ENCODE results near the gene NTRK2. TPM values are rescaled to one million over a fixed set of nuclear protein-coding genes. Genes with fewer than 3 reads are reported as not detected.
"Not testable (repeated sequence)": the region's sequence is repeated elsewhere in the genome, so short reads cannot be mapped to it uniquely, and the experiment has no call there.

NTRK2 gene
- total RNA-seq, 2 experiments from 2014 or later = 0.02 TPM; not detected in 1

- Mint-ChIP-seq H3K27ac (no peak overlapping the region), H3K9me3 (no peaks in the 10 kb centered on the region), H3K4me1 (no peaks in the 10 kb centered on the region), H3K27me3 (peaks cover 3% of the 10 kb centered on the region), H3K4me3 (no peak overlapping the region), H3K36me3 (no peaks in the 10 kb centered on the region)
- DNase-seq = no peak
These were observed 197.7 kb downstream of the NTRK2 start for GRCh38 chr9:84867186-84867585.

DNA sequence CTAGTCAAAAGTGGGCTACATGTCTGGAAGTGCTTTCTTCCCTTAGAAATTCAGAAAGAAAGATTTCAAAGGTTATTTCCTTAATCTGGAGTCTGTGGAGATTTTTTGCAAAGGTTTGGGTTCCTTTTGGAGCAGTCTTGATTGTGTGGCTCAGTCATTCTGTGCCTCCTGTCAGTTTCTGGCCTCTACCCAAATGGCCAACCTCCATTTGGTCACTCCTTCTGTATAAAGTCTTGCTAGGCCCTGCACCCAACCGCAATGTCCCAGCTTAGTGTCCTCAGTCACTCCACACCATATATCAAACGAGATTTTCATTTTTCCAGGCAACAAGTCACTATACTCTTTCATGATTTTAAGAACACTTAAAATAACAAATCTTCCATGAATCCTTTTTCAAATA is 199.6 kb downstream of the NTRK2 start:
- Mint-ChIP-seq H3K4me3 (no peak overlapping the region), H3K9me3 (no peaks in the 10 kb centered on the region), H3K27me3 (peaks cover 1% of the 10 kb centered on the region), H3K27ac (no peak overlapping the region), H3K36me3 (no peaks in the 10 kb centered on the region), H3K4me1 (no peaks in the 10 kb centered on the region)
- DNase-seq = no peak

DNA sequence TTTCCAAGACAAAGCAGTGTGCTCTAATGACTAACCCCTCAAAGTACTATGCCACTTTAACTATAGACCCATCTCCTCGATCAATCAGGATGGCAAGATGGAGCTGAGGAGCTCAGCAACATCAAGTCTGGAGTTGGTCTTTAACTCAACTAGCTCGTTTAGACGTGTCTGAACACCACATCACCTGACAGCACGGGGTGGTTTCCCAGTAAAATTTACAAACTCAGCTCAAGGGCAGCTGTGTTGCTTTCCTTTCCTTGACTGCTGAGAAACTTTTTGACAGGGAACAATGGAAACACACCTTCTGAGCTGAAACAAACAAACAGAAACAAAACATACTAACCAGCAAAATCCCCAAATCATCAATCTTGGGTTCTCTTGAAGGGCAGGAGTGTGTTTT is 202.5 kb downstream of the NTRK2 start:
- Mint-ChIP-seq H3K36me3 (no peaks in the 10 kb centered on the region), H3K27me3 (no peaks in the 10 kb centered on the region), H3K27ac (no peak overlapping the region), H3K4me1 (no peaks in the 10 kb centered on the region), H3K9me3 (no peaks in the 10 kb centered on the region), H3K4me3 (no peak overlapping the region)
- DNase-seq = no peak

- Mint-ChIP-seq H3K4me3 (no peak overlapping the region), H3K36me3 (no peaks in the 10 kb centered on the region), H3K27me3 (no peaks in the 10 kb centered on the region), H3K27ac (no peak overlapping the region), H3K4me1 (no peaks in the 10 kb centered on the region), H3K9me3 (no peaks in the 10 kb centered on the region)
- no peak for DNase-seq
These were observed 204.5 kb downstream of the NTRK2 start for GRCh38 chr9:84874022-84874421.

DNA sequence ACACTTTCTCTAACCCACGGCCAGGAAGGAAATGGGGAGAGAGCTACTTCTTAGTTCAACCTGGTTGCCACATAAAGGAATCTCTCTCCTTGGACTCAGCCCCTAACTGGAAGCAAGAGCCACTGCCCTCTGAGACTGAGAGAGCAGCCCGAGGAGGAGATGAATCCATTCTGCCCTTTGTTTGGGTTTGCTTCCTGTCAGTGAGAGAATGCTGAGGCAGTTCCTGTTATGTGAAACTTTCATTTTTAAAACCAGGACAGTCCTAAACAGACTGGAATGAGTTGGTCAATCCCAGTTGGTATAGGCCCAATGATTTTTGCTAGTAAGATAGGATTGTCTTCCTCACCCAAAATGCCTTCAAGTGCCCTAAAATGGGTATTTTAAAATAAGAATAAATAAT is 205.1 kb downstream of the NTRK2 start:
- no peak for DNase-seq
- Mint-ChIP-seq H3K36me3 (no peaks in the 10 kb centered on the region), H3K27me3 (no peaks in the 10 kb centered on the region), H3K4me1 (no peaks in the 10 kb centered on the region), H3K9me3 (no peaks in the 10 kb centered on the region), H3K4me3 (no peak overlapping the region), H3K27ac (no peak overlapping the region)

DNA sequence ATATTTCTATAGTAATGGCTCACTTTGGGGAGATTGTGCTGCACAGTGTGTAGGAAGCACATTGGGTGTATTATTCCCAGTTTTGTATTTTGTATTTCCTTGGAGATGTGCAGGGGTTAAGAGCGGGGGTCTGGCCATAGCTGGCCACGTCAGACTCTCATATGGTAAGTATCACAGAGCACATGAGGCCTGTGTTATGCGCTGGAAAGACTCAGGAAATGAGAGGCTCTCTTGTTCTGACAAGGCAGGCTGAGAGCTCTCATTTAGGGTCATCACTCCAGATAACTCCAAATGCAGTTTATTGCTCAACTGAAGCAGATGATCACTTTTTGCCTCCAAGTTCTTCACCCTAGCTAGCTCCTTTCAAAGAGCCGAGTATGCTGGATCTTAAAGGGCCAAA is 205.7 kb downstream of the NTRK2 start:
- Mint-ChIP-seq H3K36me3 (no peaks in the 10 kb centered on the region), H3K4me3 (no peak overlapping the region), H3K4me1 (no peaks in the 10 kb centered on the region), H3K27ac (no peak overlapping the region), H3K27me3 (no peaks in the 10 kb centered on the region), H3K9me3 (no peaks in the 10 kb centered on the region)
- no peak for DNase-seq

DNA sequence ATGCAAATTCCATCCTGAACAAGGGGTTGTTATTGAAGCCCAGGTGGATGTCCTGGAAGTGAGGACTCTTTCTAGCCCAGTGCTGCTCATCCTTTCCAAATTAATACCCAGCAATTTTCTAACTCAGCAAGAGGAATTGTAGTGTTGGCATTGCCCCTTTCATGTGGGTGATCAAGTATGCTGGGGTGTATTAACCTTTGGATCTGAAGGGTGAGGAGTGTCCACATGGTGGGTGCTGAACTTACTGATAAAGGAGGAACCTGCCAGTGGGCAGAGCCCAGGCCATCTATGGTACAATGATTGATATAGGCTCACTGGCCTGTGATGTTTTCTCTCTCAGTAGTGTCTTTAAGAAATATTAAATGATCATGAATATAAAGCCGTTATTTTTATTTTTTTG is 210.1 kb downstream of the NTRK2 start:
- no peaks in the 10 kb centered on the region for H3K36me3 Mint-ChIP-seq
- H3K9me3 Mint-ChIP-seq = no peaks in the 10 kb centered on the region
- no peak overlapping the region for H3K4me3 Mint-ChIP-seq
- H3K27me3 Mint-ChIP-seq = no peaks in the 10 kb centered on the region
- no peaks in the 10 kb centered on the region for H3K4me1 Mint-ChIP-seq
- H3K27ac Mint-ChIP-seq = no peak overlapping the region
- DNase-seq = no peak

- no peak for DNase-seq
- no peaks in the 10 kb centered on the region for H3K36me3 Mint-ChIP-seq
- H3K27me3 Mint-ChIP-seq = no peaks in the 10 kb centered on the region
- no peak overlapping the region for H3K4me3 Mint-ChIP-seq
- no peaks in the 10 kb centered on the region for H3K4me1 Mint-ChIP-seq
- H3K9me3 Mint-ChIP-seq = no peaks in the 10 kb centered on the region
- no peak overlapping the region for H3K27ac Mint-ChIP-seq
These were observed 211.3 kb downstream of the NTRK2 start for GRCh38 chr9:84880835-84881234.

- Mint-ChIP-seq H3K4me1 (no peaks in the 10 kb centered on the region), H3K27me3 (no peaks in the 10 kb centered on the region), H3K4me3 (no peak overlapping the region), H3K9me3 (no peaks in the 10 kb centered on the region), H3K36me3 (no peaks in the 10 kb centered on the region), H3K27ac (no peak overlapping the region)
- no peak for DNase-seq
These were observed 217.3 kb downstream of the NTRK2 start for GRCh38 chr9:84886866-84887265.

DNA sequence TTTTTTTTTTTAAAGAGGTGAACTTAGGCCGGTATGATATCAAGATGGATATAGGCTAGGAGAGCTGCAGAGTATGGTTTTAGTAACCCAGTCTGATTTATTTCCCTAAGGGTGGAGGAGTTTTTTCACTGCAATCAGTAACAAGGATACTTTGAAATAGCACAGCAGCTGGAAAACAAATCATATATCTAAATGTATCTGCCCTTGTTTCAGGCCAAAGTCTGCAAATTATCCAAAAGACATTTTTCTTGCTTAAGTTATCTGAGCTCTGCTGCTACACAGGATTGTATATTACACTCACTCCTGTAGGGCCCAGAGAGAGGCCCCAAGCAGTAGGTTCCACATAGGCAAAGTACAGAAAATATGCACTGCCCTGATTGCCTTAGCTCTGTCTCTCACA is 222.4 kb downstream of the NTRK2 start:
- Mint-ChIP-seq H3K36me3 (no peaks in the 10 kb centered on the region), H3K9me3 (no peaks in the 10 kb centered on the region), H3K4me3 (no peak overlapping the region), H3K27me3 (no peaks in the 10 kb centered on the region), H3K4me1 (no peaks in the 10 kb centered on the region), H3K27ac (no peak overlapping the region)
- DNase-seq = no peak

DNA sequence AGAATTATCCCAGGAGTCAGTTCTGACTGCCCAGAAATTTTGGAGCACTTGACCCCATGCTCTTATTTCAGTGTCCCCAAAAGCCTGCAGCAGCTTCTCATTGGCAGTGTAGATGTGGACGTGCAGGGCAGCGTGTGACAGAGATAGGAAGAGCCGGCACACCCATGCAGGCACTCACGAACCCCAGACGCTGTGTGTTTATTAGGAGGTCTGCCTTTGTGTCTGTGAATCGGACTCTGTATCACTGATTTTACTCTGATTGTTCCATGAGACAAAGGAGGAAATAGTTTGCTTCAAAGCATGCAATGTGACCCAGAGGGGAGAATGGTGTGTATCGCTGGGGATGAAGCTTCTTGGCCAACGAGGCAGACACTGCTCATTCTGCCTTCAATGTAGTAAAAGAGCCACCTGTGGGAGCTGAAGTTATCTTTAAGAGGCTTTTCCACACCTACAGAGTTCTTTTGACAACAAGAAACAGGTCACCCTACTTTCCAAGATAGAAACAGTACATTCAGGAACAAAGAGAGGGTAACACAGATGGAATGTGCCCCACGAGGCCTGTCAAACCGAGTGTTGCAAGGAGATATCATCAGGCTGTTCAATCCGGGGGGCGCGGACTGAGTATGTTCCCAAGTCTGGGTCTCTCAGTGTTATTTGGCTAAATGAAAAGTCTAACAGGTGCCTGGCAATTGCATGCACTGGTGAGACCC is 224.0 kb downstream of the NTRK2 start:
- H3K27ac Mint-ChIP-seq = no peak overlapping the region
- H3K36me3 Mint-ChIP-seq = no peaks in the 10 kb centered on the region
- H3K4me3 Mint-ChIP-seq = no peak overlapping the region
- no peak for DNase-seq
- no peaks in the 10 kb centered on the region for H3K9me3 Mint-ChIP-seq
- H3K4me1 Mint-ChIP-seq = no peaks in the 10 kb centered on the region
- no peaks in the 10 kb centered on the region for H3K27me3 Mint-ChIP-seq

DNA sequence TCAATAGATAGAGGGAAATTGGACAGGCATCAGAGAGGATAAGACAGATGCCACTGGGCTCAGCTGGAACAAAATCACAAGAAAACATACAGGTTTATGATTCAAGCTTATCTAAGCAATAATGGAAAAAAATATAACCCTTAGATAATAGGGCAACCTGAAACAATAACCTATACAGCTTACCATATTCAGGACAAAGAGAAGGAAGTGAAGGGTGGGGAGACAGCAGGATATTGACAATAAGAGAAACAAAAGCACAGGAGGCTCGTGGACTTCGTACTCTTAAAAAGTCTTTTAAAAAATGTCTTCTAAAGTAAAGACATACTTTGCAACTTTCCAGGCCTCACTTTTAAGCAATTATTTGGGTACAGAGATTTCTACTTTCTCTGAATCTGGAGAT is 225.3 kb downstream of the NTRK2 start:
- H3K9me3 Mint-ChIP-seq = no peaks in the 10 kb centered on the region
- H3K36me3 Mint-ChIP-seq = no peaks in the 10 kb centered on the region
- no peaks in the 10 kb centered on the region for H3K4me1 Mint-ChIP-seq
- no peak for DNase-seq
- no peak overlapping the region for H3K4me3 Mint-ChIP-seq
- H3K27ac Mint-ChIP-seq = no peak overlapping the region
- no peaks in the 10 kb centered on the region for H3K27me3 Mint-ChIP-seq

- Mint-ChIP-seq H3K4me3 (no peak overlapping the region), H3K36me3 (no peaks in the 10 kb centered on the region), H3K9me3 (no peaks in the 10 kb centered on the region), H3K27ac (no peak overlapping the region), H3K4me1 (no peaks in the 10 kb centered on the region), H3K27me3 (no peaks in the 10 kb centered on the region)
- DNase-seq = no peak
These were observed 228.0 kb downstream of the NTRK2 start for GRCh38 chr9:84897362-84898094.

- no peak overlapping the region for H3K4me3 Mint-ChIP-seq
- H3K9me3 Mint-ChIP-seq = no peaks in the 10 kb centered on the region
- DNase-seq = no peak
- H3K27me3 Mint-ChIP-seq = no peaks in the 10 kb centered on the region
- H3K27ac Mint-ChIP-seq = no peak overlapping the region
- H3K4me1 Mint-ChIP-seq = no peaks in the 10 kb centered on the region
- H3K36me3 Mint-ChIP-seq = no peaks in the 10 kb centered on the region
These were observed 228.7 kb downstream of the NTRK2 start for GRCh38 chr9:84898188-84898587.

DNA sequence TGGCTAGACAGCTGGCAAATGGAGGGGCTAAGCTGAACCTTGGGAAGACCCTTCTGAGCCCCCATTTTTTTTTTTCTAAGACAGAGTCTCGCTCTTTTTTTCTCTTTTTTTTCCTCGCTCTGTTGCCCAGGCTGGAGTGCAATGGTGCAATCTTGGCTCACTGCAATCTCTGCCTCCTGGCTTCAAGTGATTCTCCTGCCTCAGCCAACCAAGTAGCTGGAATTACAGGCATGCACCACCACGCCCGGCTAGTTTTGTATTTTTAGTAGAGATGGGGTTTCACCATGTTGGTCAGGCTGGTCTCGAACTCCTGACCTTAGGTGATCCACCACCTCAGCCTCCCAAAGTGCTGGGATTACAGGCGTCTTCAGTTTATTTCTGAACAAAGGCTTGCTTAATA is 229.1 kb downstream of the NTRK2 start:
- H3K9me3 Mint-ChIP-seq, H3K36me3 Mint-ChIP-seq: not testable (repeated sequence)

GRCh38 chr9:84899326-84899725 is 229.8 kb downstream of the NTRK2 start:
- DNase-seq = no peak
- Mint-ChIP-seq H3K4me3 (no peak overlapping the region), H3K4me1 (no peaks in the 10 kb centered on the region), H3K27ac (no peak overlapping the region), H3K9me3 (no peaks in the 10 kb centered on the region), H3K36me3 (no peaks in the 10 kb centered on the region), H3K27me3 (no peaks in the 10 kb centered on the region)

More for the DNA sequence above, 229.1 kb downstream of the NTRK2 start:
- H3K4me1 Mint-ChIP-seq, H3K27ac Mint-ChIP-seq, H3K27me3 Mint-ChIP-seq, DNase-seq, H3K4me3 Mint-ChIP-seq: not testable (repeated sequence)
